Posterior vena cava (tissue), 2 donors: Measurements from ENCODE around the gene MCAM. TPM values are rescaled to one million over a fixed set of nuclear protein-coding genes. Genes with fewer than 3 reads are reported as not detected.

Source experiments
- DNase-seq: peaks from one replicate; pipeline ENCODE4 v3.0.0-alpha.2; 2020; ENCODE audit warnings: low spot score
- intact Hi-C, 2 donors: fragments of 100-400 bp; cut with DNase I; formaldehyde crosslinking; loops; one replicate each; pipeline versions ENCODE4 v1.14.1 to v1.14.2; 2022 to 2023
- total RNA-seq, 2 donors: library from RNA; stranded (reverse); fragmentation: NEBNext Ultra II Directional; extraction: Animal tissue kit (Norgen Biotek cat#: 25700); gene quantifications; one replicate each; pipeline ENCODE4 v1.2.1, GENCODE V29; 2021
- donor health status: DM: yes; HTN: yes; CAD: no.
- donor health status: DM: yes; HTN: yes; CAD: no.

The MCAM gene
- total RNA-seq, 2 donors from 2014 or later = 528 to 559 TPM

GRCh38 chr11:119347940-119348605, 31.1 kb upstream of the MCAM start:
- intact Hi-C loops = loop anchor here in 1 of 2 donors (10.0 kb wide), 1 partner anchor 127 kb away; no protein-coding TSS in a partner anchor
- DNase-seq = no peak

DNA sequence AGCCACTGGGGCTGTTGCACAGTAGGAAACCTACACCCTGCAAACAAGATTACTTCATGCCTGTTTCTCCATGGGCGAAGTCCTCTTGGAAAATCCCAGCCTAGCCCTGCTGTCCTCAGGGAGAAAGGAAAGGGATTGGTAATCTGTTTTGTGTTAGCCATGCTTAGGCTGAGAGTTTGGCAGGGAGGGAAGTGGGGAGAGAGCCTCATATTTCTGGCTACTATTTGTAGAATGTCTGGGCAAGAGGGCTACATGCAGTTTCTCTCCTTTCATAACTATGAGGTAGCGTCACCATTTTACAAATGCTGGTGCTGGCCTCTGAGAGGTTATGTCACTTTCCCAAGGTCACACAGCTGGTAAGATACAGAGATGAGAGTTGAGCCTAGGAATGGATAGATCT, 30.3 kb upstream of the MCAM start:
- intact Hi-C loops = loop anchor here in 1 of 2 donors (10.0 kb wide), 1 partner anchor 128 kb away; no protein-coding TSS in a partner anchor
- DNase-seq = no peak

GRCh38 chr11:119346605-119347004, 29.7 kb upstream of the MCAM start, which contains the start of gene MFRP:
TSS of gene MFRP (minus strand) at chr11:119346705. CDS start at chr11:119346513, 192 bp downstream.
- intact Hi-C loops = loop anchor here in 1 of 2 donors (10.0 kb wide), 1 partner anchor 128 kb away; no protein-coding TSS in a partner anchor

DNA sequence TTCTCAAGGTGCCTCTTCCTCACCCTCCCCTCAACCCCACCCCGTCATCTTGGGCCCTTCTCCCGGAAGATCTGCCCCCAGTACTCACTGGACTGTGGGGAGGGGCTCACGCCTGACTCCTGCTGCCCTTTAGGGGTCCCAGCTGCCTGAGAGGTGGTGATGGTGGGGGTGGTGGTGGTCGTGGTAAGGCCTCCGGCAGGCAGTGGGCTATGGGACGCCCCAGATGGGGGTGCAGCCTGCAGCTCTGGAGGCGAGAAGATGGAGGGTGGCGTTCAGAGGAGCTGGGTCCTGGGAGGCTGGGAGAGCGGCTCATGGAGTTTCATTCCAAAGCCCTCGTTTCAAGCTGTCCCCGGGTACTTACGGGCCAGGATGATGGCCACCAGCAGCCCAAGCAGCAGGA, 28.8 kb upstream of the MCAM start:
- intact Hi-C loops = loop anchor here in 1 of 2 donors (10.0 kb wide), 1 partner anchor 129 kb away; no protein-coding TSS in a partner anchor
- no peak for DNase-seq

More at GRCh38 chr11:119346605-119347004, 29.7 kb upstream of the MCAM start, which contains the start of gene MFRP:
- no peak for DNase-seq

- intact Hi-C loops = loop anchor here in 1 of 2 donors (10.0 kb wide), 1 partner anchor 130 kb away; no protein-coding TSS in a partner anchor
- DNase-seq = no peak
Observed at GRCh38 chr11:119344291-119345010, 27.5 kb upstream of the MCAM start.

DNA sequence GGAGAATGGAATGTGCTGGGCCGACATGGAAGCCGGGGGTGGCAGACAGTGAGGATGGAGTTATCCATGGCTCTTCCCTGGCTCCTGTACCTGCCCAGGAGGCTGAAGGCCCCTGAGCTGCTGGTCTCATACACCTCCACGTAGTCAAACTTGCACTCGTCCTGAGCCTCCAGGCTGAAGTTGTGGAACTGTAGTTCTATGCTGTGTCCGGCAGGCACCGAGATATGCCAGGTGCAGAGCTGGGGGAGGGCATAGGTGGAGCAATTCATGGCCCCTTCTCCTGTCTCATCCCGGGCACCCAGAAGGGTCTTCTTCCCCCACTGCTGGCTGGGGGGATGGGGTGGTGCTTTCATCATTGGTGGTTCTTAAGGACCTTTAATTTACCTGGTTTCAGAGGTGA, 26.8 kb upstream of the MCAM start:
- no peak for DNase-seq
- intact Hi-C loops = loop anchor here in 1 of 2 donors (10.0 kb wide), 1 partner anchor 131 kb away; no protein-coding TSS in a partner anchor

- DNase-seq = no peak
- intact Hi-C loops = loop anchor here in 1 of 2 donors (10.0 kb wide), 1 partner anchor 132 kb away; no protein-coding TSS in a partner anchor
Observed at GRCh38 chr11:119342362-119343130, 25.6 kb upstream of the MCAM start.

DNA sequence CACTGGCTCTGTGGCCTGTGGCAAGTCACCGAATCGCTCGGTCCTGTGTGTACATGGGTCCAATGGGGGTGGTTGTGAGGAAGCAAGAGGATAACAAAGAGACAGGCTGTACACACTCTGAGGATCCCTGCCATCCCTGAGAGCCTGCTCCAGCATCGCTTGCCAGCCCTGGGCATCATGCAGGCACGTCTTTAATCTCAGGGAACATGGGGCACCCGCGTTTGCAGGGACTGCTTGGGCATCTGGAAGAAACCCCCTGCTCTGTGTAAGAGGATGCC, 25.0 kb upstream of the MCAM start:
- no peak for DNase-seq
- intact Hi-C loops = loop anchor here in 1 of 2 donors (10.0 kb wide), 1 partner anchor 133 kb away; no protein-coding TSS in a partner anchor

GRCh38 chr11:119341222-119342022, 24.5 kb upstream of the MCAM start:
- intact Hi-C loops = loop anchor here in 1 of 2 donors (10.0 kb wide), 1 partner anchor 133 kb away; no protein-coding TSS in a partner anchor
- peak; percentile 79 for DNase-seq

DNA sequence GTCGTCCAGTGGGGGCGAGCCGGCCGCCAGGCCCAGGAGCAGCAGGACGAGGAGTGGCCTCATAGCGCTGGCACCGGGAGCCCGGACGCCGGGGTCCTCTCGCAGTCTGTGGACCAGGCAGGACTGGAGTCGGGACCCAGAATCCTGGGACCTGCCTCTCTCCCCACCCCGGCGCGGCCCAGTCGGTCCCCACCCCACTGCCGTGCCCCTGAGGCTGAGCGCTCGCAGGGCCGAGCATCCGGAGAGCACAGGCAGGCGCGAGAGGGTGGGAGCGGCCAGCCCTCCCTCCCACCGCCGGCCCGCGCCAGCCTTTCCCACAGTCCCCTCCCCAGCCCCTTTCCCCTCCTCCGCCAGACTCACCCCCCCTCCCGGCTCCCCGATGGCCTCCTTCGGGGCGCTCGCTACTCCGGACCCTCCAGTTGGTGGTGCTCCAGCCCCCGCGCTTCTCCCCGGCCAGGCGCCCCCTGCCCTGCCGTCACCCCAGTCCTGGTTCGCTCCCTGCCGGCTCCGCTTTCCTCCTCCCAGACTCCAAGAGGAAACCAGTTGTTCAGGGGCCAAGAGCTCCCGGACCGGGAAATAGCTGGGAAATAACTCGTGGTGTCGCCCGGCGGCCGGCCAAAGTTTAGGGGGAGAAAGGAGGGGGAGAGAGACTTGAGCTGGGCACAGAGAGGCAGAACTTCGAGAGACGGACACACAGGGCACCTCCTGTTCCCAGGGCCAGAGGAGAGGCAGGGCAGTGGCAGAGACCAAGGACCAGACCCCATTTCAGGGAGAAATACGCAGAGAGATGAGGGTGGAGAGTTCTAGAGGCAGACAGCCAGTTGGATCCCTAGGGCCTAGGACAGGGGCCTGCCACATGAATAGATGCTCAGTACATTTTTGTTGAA, 23.6 kb upstream of the MCAM start, which contains the start of gene C1QTNF5:
Gene C1QTNF5 (minus strand): TSS at position 549 of the 887 bp plus-strand sequence. CDS start 486 bp downstream, at position 63.
- DNase-seq = peak; percentile 96
- intact Hi-C loops = loop anchor here in 1 of 2 donors (10.0 kb wide), 1 partner anchor 134 kb away; no protein-coding TSS in a partner anchor

DNA sequence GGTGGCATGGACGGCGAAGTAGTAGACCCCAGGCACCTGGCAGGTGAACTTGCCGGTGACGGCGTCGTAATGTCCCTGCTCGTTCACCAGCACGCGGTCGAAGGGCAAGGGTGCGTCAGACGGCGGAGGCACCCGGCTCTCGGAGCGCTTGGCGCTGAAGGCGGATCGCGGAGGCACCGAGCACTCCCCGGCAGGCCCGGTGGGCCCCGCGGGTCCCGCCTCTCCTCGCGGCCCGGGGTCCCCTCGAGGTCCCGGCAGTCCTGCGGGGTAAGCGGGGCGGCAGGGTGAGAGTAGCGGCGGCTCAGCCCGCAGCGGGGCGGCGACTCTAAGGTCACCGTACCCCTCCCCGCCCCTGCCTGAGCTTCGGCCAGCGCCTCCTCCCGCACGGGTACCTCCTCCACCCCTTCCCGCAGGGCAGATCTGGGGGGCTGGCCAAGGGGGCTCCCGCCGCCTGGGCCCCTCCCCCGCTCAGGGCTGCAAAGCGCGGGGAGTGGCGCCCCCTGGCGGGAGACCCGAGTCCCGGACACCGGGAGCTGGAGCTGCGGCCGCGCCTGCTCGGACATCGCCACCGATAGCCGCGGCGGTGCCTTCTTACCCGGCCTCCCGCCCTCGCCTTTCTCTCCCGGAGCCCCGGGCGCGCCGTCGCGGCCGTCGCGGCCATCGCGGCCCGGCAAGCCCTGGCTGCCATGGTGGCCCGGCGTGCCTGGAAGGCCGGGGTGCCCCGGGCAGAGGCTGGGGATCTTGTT, 22.8 kb upstream of the MCAM start:
- DNase-seq = peak; percentile 93
- intact Hi-C loops = loop anchor here in 1 of 2 donors (10.0 kb wide), 1 partner anchor 135 kb away; no protein-coding TSS in a partner anchor

DNA sequence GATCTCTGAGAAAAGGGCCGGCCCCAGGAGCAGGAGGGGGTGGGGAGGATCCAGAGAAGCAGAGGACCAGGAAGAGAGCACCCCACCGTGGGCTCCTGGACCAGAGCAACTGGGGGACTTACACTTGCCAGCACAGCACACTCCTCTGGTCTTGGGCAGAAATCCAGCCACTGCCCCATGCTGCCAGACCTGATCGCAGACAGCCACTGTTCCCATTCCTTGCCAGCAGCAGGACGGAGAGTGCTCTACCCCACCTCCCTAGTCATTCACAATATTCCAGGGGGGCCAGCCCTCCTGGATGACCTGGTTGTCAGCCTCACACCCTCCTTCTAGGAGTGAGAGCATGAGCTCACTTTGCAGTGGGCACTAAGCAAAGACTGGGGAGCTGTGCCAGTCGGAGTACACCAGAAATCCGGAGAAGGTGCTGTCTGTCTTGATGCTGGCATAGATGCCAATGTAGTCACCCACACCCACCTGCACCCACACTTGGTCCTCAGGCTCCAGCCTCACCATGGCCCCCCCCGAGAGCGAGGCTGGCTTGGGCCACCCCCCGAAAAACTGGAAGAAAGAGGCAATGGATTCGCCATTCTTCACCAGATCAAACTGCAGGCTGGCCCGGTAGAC, 22.1 kb upstream of the MCAM start:
- DNase-seq = no peak
- intact Hi-C loops = no loop called here

- peak; percentile 92 for DNase-seq
- intact Hi-C loops = no loop called here
Observed at GRCh38 chr11:119338318-119338890, 21.5 kb upstream of the MCAM start.

GRCh38 chr11:119337581-119338317, 20.8 kb upstream of the MCAM start:
- intact Hi-C loops = no loop called here
- DNase-seq = peak; percentile 81

DNA sequence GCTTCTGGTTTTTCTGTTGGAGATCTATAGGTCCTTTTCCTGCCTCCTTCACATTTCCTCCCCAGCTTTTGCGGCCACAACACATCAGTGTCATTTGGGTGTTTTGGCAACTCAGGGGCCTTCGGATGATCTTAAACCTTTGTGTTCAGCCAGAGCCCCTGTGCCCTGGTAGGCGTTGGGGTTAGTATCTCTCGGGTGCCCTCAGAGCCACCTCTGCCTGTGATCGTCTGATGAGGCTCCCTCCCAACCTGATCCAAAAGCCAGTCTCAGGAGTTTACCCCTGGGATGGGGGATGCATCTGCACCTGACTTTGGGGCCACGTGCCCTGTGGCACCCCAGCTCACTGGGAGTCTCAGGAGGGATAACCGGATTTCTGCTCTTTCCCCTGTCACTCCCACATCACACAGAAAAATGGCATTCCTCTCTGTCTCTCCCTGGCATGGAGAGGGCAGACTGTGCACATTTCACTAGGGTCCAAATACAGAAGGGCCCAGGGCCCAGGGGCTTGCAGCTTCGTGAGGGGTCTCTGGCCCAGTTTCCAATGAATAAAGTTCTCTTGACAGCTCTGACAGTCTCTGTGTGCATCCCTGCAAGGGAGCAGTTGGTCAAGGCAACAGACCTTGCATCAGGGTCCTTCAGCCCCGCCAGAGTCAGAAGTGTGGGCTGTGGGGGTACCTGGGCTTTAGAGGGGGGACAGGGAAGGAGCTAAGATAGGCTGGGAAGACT, 20.0 kb upstream of the MCAM start:
- DNase-seq = no peak
- intact Hi-C loops = no loop called here
